SK-N-SH (cell line): ENCODE data around the gene IGSF5.

Experiments
- EP300 ChIP-seq, 2 experiments: IDR thresholded peaks; 2 replicates each; pipeline versions ENCODE4 v1.4.0 to v1.6.1; 2012; ENCODE audit warnings: borderline replicate concordance in 1 of 2, low read depth in 1 of 2, low read length in 1 of 2
- FOXJ3 ChIP-seq: sonication (generic); formaldehyde crosslinking; IDR thresholded peaks from 2 replicates; pipeline ENCODE4 v1.5.1; 2020; ENCODE audit warnings: mild to moderate bottlenecking, missing genetic modification reagents
- FOXM1 ChIP-seq: IDR thresholded peaks from 2 replicates; pipeline ENCODE4 v1.4.0; 2012; ENCODE audit warnings: low read depth, mild to moderate bottlenecking
- GABPA ChIP-seq: IDR thresholded peaks from 2 replicates; pipeline ENCODE4 v1.4.0; 2012; ENCODE audit warnings: low read depth, mild to moderate bottlenecking
- POLR2AphosphoS5 ChIP-seq: IDR thresholded peaks from 2 replicates; pipeline ENCODE4 v1.6.1; 2012; ENCODE audit warnings: low read depth, low read length
- RCOR1 ChIP-seq: fragments of 150-350 bp; IDR thresholded peaks from 2 replicates; pipeline ENCODE4 v1.6.1; 2017; ENCODE audit warnings: antibody characterized with exemption, low read length
- SMC3 ChIP-seq: IDR thresholded peaks from 2 replicates; pipeline ENCODE4 v1.6.1; 2012; ENCODE audit warnings: low read depth, low read length, improper control_type of control experiment
- TAF1 ChIP-seq: IDR thresholded peaks from 2 replicates; pipeline ENCODE4 v1.6.1; 2012; ENCODE audit warnings: low read depth, mild to moderate bottlenecking, low read length, moderate library complexity, borderline replicate concordance
- TF ChIP-seq, protein P1 (sequence below): fragments of 200-600 bp; sonication (generic); IDR thresholded peaks from 2 replicates; pipeline ENCODE4 v1.6.1; 2017; ENCODE audit warnings: antibody characterized with exemption, mild to moderate bottlenecking, moderate library complexity
- TF ChIP-seq, protein P2 (sequence below): IDR thresholded peaks from 2 replicates; pipeline ENCODE4 v1.4.0; 2012; ENCODE audit warnings: low read depth

DNA sequence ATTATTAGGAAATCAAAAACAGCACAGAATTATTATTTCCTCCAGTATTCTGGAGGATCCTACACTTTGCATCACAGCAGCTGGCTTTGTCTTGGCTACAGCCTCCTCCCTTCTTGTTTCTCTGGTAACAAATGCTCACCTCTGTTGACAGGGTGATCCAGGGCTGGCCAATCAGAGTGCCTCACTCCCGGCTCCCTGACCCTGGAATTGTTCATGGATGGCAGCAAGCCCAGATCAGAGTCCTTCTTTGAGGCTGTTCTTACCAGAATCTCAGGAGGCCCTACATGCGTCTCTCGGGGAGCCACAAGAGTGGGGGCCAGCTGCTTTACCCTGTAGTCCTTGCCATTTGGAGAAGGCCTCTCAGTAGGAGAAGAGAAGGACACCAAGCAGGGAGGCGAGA is 48.4 kb upstream of the IGSF5 start:
- TF ChIP-seq SMC3 (no peak), POLR2AphosphoS5 (no peak), TAF1 (no peak), RCOR1 (no peak), FOXM1 (no peak), FOXJ3 (CRISPR knock-in tag) (no peak), EP300 (IDR thresholded peaks at IDR 0.05; ENCODE audit: borderline replicate concordance in 1 of 2, low read depth in 1 of 2, low read length in 1 of 2) (no peak), GABPA (no peak)
- TF ChIP-seq, protein P1, sequence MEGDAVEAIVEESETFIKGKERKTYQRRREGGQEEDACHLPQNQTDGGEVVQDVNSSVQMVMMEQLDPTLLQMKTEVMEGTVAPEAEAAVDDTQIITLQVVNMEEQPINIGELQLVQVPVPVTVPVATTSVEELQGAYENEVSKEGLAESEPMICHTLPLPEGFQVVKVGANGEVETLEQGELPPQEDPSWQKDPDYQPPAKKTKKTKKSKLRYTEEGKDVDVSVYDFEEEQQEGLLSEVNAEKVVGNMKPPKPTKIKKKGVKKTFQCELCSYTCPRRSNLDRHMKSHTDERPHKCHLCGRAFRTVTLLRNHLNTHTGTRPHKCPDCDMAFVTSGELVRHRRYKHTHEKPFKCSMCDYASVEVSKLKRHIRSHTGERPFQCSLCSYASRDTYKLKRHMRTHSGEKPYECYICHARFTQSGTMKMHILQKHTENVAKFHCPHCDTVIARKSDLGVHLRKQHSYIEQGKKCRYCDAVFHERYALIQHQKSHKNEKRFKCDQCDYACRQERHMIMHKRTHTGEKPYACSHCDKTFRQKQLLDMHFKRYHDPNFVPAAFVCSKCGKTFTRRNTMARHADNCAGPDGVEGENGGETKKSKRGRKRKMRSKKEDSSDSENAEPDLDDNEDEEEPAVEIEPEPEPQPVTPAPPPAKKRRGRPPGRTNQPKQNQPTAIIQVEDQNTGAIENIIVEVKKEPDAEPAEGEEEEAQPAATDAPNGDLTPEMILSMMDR, result no peak
- TF ChIP-seq, protein P2, sequence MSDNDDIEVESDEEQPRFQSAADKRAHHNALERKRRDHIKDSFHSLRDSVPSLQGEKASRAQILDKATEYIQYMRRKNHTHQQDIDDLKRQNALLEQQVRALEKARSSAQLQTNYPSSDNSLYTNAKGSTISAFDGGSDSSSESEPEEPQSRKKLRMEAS, result no peak
